Dendritic cell treated with granulocyte-macrophage colony-stimulating factor and Interleukin-4, amounts not matched to agents 40 ng/mL and 50 ng/mL, for 4 days (primary cell): ENCODE results near the gene ENDOV.

Experiments
- H3K27ac Mint-ChIP-seq: one replicate; pipeline ENCODE4 v1.8.0; 2022; ENCODE audit warnings: mild to moderate bottlenecking, mixed read lengths
- H3K27me3 Mint-ChIP-seq: one replicate; pipeline ENCODE4 v1.8.0; 2022; ENCODE audit warnings: mild to moderate bottlenecking, mixed read lengths
- H3K36me3 Mint-ChIP-seq: one replicate; pipeline ENCODE4 v1.8.0; 2022; ENCODE audit warnings: low read depth, mixed read lengths
- H3K4me1 Mint-ChIP-seq: one replicate; pipeline ENCODE4 v1.8.0; 2022; ENCODE audit warnings: low read depth, mixed read lengths
- H3K4me3 Mint-ChIP-seq: one replicate; pipeline ENCODE4 v1.8.0; 2022; ENCODE audit warnings: mild to moderate bottlenecking, moderate library complexity, mixed read lengths
- H3K9me3 Mint-ChIP-seq: one replicate; pipeline ENCODE4 v1.8.0; 2022; ENCODE audit warnings: mixed read lengths
- intact Hi-C: fragments of 100-400 bp; cut with micrococcal nuclease; formaldehyde crosslinking; loops from one replicate; pipeline ENCODE4 v1.15.0; 2022

The ENDOV gene

DNA sequence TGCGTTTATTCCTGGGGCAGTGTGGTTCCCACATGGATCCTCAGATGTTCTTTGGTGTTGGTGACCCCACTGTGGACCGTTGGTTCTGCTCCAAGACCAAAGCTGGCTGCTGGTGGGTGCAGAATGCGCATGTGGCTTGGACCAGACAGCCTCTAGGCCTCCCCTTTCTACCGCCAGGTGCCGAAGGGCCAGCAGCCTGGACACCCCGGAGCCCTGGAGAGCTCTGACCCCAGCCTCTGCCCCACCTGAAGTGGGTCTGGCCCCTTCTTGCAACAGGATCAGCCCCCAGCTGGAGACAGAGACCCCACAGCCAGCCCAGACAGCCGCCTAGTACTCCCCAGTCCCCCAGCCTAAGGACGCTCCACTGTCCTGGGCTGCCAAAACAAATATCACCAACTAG, 43.0 kb downstream of the ENDOV start:
- intact Hi-C loops, result no loop called here

DNA sequence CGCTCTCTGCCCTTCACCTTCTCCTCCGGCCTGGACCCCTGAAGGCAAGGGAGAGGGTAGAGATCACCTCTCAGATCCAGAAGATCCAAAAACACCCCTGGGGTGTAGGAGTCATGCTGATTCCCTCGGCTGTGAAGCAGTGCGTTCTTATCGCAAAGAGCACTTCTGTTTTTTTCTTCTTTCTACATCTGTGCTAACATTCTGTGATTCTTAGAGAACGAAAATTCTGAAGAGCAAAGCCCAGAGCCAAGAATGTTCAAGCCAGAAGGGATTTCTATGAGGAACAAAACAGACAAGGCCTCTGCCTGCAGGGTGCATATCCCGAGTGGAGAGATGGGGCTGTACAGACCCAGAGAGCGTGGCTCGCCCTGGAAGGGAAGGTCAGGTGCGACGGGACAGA, 44.3 kb downstream of the ENDOV start:
- intact Hi-C loops, result no loop called here
- Mint-ChIP-seq H3K27ac (no peak overlapping the region), H3K4me1 (peaks cover 18% of the 10 kb centered on the region), H3K4me3 (no peak overlapping the region), H3K36me3 (peaks cover under 1% of the 10 kb centered on the region), H3K27me3 (peaks cover 46% of the 10 kb centered on the region), H3K9me3 (no peaks in the 10 kb centered on the region)

More for the DNA sequence above, 43.0 kb downstream of the ENDOV start:
- H3K9me3 Mint-ChIP-seq, result no peaks in the 10 kb centered on the region
- peaks cover 5% of the 10 kb centered on the region for H3K36me3 Mint-ChIP-seq
- no peak overlapping the region for H3K4me3 Mint-ChIP-seq
- H3K4me1 Mint-ChIP-seq, result peaks cover 25% of the 10 kb centered on the region
- peaks cover 41% of the 10 kb centered on the region for H3K27me3 Mint-ChIP-seq
- peak overlapping the region; percentile 2 for H3K27ac Mint-ChIP-seq

DNA sequence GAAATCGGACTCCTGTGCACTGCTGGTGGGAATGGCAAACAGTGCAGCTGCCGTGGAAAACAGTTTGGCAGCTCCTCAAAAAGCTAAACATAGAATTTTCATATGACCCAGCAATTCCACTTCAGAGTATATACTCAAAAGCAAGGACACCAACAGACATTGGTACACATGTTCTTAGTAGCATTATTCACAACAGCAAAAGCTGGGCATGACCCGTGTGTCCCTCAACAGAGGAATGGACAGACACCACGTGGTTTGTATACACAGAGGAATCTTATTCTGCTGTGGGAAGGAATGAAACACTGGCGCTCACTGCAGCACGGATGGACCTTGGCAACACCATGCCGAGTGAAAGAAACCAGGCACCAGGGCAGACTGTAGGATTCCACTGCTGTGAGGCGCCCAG, 45.5 kb downstream of the ENDOV start:
- H3K9me3 Mint-ChIP-seq, result no peaks in the 10 kb centered on the region
- H3K27me3 Mint-ChIP-seq, result peaks cover 56% of the 10 kb centered on the region
- no peaks in the 10 kb centered on the region for H3K36me3 Mint-ChIP-seq
- H3K4me3 Mint-ChIP-seq, result no peak overlapping the region
- intact Hi-C loops, result no loop called here
- H3K4me1 Mint-ChIP-seq, result peaks cover 13% of the 10 kb centered on the region
- no peak overlapping the region for H3K27ac Mint-ChIP-seq

DNA sequence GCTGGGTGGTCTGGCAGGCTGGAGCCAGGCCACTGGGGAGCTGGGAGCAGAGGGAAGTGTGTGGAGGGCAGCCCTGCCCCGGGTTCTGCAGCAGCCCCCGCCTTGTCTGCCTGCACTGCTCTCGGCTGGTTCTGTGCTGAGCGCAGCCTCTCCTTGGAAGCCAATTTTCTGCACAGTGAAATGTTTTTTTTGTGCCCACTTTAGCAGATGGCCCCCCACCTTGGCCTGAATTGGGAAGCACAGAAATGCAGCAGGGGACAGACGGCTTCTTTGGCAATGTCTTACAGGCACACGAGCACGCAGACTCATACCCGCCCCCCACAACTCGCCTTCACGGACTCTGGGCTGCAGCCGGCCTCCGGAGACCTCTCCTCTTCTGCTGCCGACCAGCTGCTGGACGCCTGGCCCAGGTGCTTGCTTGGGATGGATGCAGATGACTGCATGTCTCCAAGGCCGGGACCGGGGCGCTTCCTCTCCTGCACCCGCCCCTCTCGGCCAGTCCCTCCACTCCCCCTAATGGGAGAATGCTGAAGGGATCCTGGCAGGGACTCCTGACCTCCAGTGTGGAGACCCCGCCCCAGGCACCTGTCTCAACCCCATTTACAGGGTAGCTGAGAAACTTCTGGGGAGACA, 46.7 kb downstream of the ENDOV start:
- H3K27ac Mint-ChIP-seq, result no peak overlapping the region
- peaks cover 12% of the 10 kb centered on the region for H3K4me1 Mint-ChIP-seq
- intact Hi-C loops, result no loop called here
- H3K4me3 Mint-ChIP-seq, result no peak overlapping the region
- peaks cover 65% of the 10 kb centered on the region for H3K27me3 Mint-ChIP-seq
- H3K36me3 Mint-ChIP-seq, result no peaks in the 10 kb centered on the region
- H3K9me3 Mint-ChIP-seq, result no peaks in the 10 kb centered on the region

DNA sequence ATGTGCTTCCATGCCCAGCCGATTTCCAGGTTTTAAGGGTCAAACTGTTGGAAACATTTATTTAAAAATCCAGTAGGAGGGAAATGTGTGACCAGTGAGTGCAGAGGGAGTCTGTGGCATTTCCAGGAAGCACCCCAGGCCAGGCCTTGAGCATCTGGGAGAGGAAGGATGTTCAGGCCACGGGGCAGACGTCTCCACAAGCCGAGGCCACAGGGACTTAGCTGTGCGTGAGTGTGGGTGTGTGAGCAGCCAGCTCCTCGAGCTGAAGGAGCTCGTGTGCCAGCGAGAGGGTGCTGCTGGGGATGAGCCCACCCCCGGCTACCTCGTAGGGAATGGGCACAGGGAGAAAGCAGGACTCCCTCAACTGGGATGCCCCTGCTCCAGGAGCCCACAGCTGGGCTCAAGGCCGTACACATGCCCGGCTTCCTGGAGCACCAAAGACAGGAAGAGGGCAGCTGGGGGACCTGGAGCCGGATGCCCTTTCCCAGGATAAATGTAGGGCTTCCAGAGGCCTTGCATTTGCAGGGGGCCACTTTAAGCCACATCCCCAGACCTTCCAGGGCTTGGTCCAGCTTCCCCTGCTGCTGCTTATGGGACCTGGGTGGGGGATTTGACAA, 48.9 kb downstream of the ENDOV start:
- Mint-ChIP-seq H3K4me1 (no peaks in the 10 kb centered on the region), H3K9me3 (no peaks in the 10 kb centered on the region), H3K36me3 (no peaks in the 10 kb centered on the region), H3K4me3 (no peak overlapping the region), H3K27ac (no peak overlapping the region), H3K27me3 (peaks cover 71% of the 10 kb centered on the region)
- intact Hi-C loops, result no loop called here

DNA sequence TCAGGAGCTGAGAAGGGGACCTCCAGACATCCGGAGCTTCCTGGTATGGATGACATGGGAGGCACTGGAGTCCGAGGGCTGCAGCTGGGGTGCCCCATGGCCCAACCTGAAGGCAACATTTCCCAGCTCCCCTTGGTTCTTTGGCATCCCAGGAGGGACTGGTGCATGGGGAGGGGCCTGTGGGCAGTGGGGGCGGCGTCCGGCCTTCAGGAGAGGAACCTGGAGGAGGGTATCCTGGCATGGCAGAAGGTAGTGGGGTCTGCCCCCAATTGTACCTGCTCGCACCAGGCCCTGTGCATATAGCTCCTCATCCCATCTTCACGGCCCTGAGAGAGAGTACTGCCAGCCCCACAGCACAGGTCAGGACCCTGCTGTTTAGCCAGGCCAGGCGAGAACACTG, 49.5 kb downstream of the ENDOV start:
- intact Hi-C loops, result no loop called here
- Mint-ChIP-seq H3K36me3 (no peaks in the 10 kb centered on the region), H3K27me3 (peaks cover 70% of the 10 kb centered on the region)

DNA sequence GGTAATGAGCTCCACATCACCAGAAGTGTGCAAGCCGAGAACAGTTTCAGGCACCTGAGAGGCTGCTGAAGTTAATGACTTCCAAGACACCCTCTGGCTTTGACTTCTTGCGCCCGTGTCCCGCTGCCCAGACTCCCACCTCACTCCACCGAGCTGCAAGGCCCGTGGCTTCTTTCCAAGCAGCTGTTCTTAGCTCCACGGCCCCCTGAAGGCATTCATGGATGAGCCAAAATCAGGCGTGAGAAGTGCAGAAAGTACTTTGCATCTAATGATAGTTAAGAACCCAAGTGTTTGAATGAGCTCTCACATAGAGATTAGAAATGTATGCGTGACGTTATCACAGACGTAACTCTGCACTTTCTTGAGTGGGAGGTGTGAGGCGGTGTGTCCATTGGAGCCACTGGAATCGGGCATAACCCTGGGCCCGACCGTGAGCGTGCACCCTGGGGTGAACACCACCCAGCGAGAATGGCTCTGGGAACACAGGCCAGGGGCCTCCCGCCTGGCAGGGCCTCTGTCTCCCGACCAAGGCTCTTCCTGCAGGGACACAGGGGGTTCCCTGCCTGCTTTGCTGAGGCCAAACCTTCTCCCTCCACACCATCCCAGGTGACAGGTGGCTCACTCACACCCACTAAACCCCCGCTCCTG, 50.5 kb downstream of the ENDOV start:
- no peak overlapping the region for H3K27ac Mint-ChIP-seq
- H3K9me3 Mint-ChIP-seq, result no peaks in the 10 kb centered on the region
- no peaks in the 10 kb centered on the region for H3K36me3 Mint-ChIP-seq
- no peak overlapping the region for H3K4me3 Mint-ChIP-seq
- peaks cover 74% of the 10 kb centered on the region for H3K27me3 Mint-ChIP-seq
- intact Hi-C loops, result no loop called here
- H3K4me1 Mint-ChIP-seq, result no peaks in the 10 kb centered on the region

More for the DNA sequence above, 49.5 kb downstream of the ENDOV start:
- H3K4me1 Mint-ChIP-seq, result no peaks in the 10 kb centered on the region
- H3K27ac Mint-ChIP-seq, result no peak overlapping the region
- no peaks in the 10 kb centered on the region for H3K9me3 Mint-ChIP-seq
- no peak overlapping the region for H3K4me3 Mint-ChIP-seq

DNA sequence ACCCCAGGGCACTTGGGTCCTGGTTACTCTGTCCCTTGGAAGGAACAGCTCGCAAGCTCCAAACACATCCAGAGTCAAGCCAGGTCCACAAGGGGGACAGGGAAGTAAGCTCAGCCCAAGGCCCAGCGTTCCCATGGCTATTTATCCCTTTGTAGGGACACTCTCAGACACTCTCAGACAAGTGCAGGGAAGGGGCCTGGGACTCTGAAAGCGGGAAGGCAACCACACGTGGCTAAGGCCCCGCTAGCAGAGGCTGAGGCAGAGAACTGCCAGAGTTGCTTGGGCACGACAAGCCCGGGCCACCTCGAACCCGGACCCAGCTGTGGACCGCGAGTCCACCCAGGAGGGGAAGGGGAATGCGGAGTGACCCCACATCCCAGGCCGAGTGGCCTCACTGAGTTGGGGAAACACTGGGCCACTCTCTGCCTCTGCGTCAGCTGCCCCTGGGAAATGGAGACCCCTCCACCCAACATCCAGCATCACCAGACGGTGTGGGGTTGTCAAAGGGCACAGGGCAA, 51.3 kb downstream of the ENDOV start:
- no peaks in the 10 kb centered on the region for H3K9me3 Mint-ChIP-seq
- no peaks in the 10 kb centered on the region for H3K36me3 Mint-ChIP-seq
- no peak overlapping the region for H3K4me3 Mint-ChIP-seq
- H3K27ac Mint-ChIP-seq, result no peak overlapping the region
- intact Hi-C loops, result no loop called here
- H3K27me3 Mint-ChIP-seq, result peaks cover 76% of the 10 kb centered on the region
- H3K4me1 Mint-ChIP-seq, result no peaks in the 10 kb centered on the region

DNA sequence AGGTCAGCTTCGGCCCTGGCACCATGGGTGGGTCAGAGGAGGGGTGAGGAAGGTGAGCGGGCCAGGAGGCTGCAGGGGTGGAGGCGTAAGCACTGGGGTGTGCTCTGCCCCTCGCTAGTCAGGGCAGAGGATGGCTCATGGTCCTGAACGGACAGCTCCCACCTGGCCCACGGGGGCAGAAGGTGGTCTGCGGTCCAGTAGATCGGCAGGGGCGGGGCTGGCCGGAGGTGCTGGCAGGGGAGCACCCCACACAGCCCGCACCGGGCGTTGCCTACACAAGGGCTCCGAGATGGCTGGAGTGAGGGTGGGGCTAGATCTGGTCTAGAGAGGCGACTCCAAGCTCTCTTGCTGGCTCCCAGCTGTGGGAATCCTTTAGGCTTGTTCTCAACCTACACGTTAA, 53.3 kb downstream of the ENDOV start:
- Mint-ChIP-seq H3K4me3 (no peak overlapping the region), H3K36me3 (no peaks in the 10 kb centered on the region), H3K27ac (no peak overlapping the region), H3K27me3 (peaks cover 86% of the 10 kb centered on the region), H3K4me1 (no peaks in the 10 kb centered on the region), H3K9me3 (no peaks in the 10 kb centered on the region)
- intact Hi-C loops, result no loop called here

DNA sequence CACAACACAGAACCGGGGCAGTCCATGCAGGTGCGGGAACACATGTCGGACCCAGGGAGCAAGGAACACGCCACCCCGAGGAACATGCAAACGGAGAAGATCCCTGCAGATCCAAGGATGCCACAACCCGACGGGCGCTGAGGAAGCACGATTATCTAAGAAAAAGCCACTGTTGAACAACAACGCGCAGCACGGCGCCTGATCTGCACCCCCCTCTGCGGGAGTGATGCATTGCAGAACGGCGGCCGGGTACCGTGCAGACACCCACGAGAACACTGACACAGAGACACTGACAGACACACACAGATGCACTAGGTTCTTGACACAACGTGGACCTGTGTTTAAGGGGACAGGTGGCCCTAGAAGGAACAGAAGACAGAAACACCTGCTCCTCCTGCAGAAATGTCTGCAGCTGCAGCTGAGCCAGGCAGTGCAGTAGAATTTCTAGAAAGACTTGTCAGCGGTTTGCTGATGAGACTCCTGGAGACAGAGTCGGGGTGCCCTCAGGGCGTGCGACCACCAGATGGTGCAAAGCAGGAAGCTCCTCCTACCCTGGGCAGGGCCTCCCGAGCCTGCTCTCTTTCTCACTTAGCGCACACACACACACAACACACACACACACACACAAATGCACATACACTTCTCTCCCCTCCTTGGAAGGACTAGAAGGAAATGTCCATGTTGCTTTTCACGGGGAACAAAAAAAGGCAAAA, 54.0 kb downstream of the ENDOV start:
- no peaks in the 10 kb centered on the region for H3K9me3 Mint-ChIP-seq
- no peak overlapping the region for H3K27ac Mint-ChIP-seq
- peaks cover 91% of the 10 kb centered on the region for H3K27me3 Mint-ChIP-seq
- H3K36me3 Mint-ChIP-seq, result no peaks in the 10 kb centered on the region
- intact Hi-C loops, result no loop called here
- H3K4me3 Mint-ChIP-seq, result no peak overlapping the region
- H3K4me1 Mint-ChIP-seq, result no peaks in the 10 kb centered on the region

DNA sequence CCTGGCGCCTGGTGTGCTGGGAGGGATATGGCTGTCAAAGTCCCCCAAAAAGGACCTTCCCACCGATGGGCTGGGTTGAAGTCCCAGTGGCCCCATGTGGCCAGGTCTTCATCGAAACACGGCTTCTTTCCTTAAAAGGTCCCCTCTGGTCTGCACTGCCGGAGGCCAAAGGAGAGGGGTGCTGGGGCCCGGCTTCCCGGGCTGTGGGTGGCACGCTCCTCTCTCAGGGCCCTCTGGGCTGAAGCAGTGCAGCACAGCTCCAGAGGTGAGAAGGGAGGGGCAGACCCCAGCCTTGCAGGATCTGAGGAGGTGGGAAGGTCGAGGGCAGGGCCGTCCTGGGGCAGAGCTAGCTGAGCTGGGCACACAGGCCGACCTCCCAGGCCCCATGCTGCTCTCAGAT, 54.7 kb downstream of the ENDOV start:
- Mint-ChIP-seq H3K9me3 (no peaks in the 10 kb centered on the region), H3K27me3 (peaks cover 92% of the 10 kb centered on the region), H3K4me3 (no peak overlapping the region), H3K27ac (no peak overlapping the region), H3K4me1 (peaks cover 3% of the 10 kb centered on the region), H3K36me3 (no peaks in the 10 kb centered on the region)
- intact Hi-C loops, result no loop called here

DNA sequence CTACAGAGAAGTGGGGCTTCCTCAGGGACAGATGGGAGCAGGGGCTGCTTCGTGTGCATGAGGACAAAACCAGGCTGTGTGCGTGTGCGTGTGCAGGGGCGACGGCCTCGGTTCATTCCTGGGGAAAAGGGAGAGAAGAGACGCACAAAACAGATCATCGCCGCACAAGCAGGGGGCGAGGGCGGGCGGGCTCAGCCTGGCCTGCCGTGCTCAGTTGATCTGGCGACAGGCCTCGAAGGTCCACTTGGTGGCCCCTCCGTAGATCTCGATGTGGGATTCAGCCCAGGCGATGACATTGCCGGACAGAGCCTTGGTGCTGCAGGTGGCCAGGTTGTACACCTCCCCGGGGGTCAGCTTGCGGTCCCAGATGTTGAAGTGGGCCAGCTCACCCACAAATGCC, 55.6 kb downstream of the ENDOV start:
- no peaks in the 10 kb centered on the region for H3K9me3 Mint-ChIP-seq
- no peak overlapping the region for H3K27ac Mint-ChIP-seq
- H3K36me3 Mint-ChIP-seq, result no peaks in the 10 kb centered on the region
- peaks cover 94% of the 10 kb centered on the region for H3K27me3 Mint-ChIP-seq
- H3K4me3 Mint-ChIP-seq, result no peak overlapping the region
- intact Hi-C loops, result no loop called here
- peaks cover 10% of the 10 kb centered on the region for H3K4me1 Mint-ChIP-seq

DNA sequence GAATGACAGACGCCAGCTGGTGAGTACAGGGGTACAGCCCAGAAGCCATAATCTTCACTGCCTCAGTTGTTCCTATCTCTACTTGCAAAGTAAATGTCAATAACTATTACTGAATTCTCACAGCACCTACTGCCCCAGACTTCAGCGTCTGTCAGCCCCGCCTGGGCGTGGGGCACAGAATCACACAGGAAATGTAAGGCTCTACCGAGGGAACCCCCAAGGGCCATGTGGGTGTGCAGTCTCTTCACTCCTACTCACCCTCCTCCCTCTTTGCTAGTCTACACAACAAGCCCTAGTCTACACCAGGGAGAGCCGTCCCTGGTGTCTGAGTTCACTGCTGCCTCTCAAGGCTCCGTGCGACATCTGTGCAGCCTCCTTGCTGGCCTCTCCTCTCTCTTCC, 57.0 kb downstream of the ENDOV start:
- H3K9me3 Mint-ChIP-seq, result no peaks in the 10 kb centered on the region
- H3K4me3 Mint-ChIP-seq, result no peak overlapping the region
- H3K4me1 Mint-ChIP-seq, result peaks cover 11% of the 10 kb centered on the region
- H3K27me3 Mint-ChIP-seq, result peaks cover 91% of the 10 kb centered on the region
- no peaks in the 10 kb centered on the region for H3K36me3 Mint-ChIP-seq
- H3K27ac Mint-ChIP-seq, result no peak overlapping the region
- intact Hi-C loops, result no loop called here

DNA sequence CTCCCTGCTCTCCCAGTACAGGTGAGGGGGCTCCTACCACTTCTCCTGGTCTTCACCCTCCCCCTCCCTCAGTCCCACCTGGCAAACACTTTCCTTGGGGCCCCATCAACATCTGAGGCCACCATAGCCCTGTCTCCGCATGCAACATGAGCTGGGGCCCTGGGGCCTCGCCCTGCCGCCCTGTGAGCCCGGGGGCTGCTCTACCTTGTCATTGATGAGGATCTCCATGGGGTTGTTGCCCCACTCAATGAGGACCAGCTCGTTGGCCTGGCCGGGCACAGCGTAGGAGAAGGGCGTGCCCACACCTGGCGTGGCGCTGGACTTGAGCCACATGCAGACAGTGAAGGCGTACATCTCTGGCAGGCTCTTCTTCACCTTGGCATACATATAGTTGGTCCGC, 58.0 kb downstream of the ENDOV start:
- H3K27me3 Mint-ChIP-seq, result peaks cover 82% of the 10 kb centered on the region
- H3K4me1 Mint-ChIP-seq, result peaks cover 11% of the 10 kb centered on the region
- no peak overlapping the region for H3K27ac Mint-ChIP-seq
- H3K9me3 Mint-ChIP-seq, result no peaks in the 10 kb centered on the region
- no peak overlapping the region for H3K4me3 Mint-ChIP-seq
- intact Hi-C loops, result no loop called here
- no peaks in the 10 kb centered on the region for H3K36me3 Mint-ChIP-seq
